Right renal pelvis (tissue), 4 donors: ENCODE measurements around the gene RYK. TPM values are rescaled to one million over a fixed set of nuclear protein-coding genes. Genes with fewer than 3 reads are reported as not detected.
A peak's percentile ranks its signal among the peaks of the same experiment; 100 is the strongest.
"Not testable (repeated sequence)": the region's sequence is repeated elsewhere in the genome, so short reads cannot be mapped to it uniquely, and the experiment has no call there.

ENCODE experiments used
- DNase-seq, 4 donors: peaks; one replicate each; pipeline ENCODE4 v3.0.0-alpha.2; 2013; ENCODE audit warnings: low read depth in 4 of 4, low spot score in 3 of 4, missing footprints in 1 of 4
- polyA plus RNA-seq, 4 donors: library from polyadenylated mRNA; unstranded; fragments of 120-200 nt; gene quantifications; one replicate each; pipeline ENCODE4 v1.2.1, GENCODE V29; 2013; ENCODE audit not compliant: insufficient read length in 4 of 4

Gene RYK
- polyA plus RNA-seq, 4 donors, result 82.2 to 104 (median 99.2) TPM

DNA sequence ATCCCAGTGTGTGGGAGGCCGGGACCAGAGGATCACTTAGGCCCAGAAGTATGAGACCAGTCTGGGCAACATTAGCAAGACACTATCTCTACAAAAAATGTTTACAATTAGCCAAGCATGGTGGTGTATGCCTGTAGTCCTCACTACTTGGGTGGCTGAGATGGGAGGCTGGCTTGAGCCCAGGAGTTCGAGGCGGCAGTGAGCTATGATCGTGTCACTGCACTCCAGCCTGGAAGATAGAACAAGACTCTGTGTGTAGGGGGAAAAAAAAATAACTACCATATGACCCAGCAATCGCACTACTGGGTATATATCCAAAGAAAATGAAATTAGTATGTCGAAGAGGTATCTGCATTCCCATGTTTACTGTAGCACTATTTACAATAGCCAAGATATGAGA lies 22.6 kb downstream of the RYK start:
- DNase-seq, result no peak

DNA sequence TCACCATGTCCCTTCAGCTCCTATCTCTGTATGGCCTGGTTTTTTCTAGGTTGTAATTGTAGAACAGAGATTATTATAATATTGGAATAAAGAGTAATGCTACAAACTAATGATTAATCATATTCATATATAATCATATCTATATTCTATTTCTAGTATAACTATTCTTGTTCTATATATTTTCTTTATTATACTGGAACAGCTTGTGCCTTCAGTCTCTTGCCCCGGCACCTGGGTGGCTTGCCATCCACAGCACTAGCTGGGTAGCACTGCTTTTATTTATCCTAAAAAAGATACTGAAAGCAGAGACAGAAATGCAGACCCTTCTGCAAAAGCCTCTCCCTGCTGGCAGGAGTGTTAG lies 25.9 kb downstream of the RYK start:
- DNase-seq, result not testable (repeated sequence)

DNA sequence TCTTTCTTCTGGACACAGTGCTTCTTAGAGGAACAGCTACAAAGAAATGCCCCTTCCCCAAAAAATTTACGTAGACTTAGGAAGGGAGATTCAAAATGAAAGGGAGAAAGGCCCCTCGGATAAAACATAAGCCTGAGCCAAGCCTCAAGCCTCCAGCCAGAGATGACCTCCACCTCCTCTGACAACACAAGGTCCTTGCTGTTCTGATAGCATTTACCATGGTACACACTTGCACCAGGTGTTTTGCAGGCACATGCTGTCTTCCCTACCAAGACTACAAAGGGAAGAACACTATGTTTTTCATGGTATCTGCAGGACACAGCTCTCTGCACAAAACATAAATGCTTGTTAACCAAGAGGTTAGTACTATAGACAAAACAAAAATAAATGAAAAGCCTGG lies 27.8 kb downstream of the RYK start:
- no peak for DNase-seq

DNA sequence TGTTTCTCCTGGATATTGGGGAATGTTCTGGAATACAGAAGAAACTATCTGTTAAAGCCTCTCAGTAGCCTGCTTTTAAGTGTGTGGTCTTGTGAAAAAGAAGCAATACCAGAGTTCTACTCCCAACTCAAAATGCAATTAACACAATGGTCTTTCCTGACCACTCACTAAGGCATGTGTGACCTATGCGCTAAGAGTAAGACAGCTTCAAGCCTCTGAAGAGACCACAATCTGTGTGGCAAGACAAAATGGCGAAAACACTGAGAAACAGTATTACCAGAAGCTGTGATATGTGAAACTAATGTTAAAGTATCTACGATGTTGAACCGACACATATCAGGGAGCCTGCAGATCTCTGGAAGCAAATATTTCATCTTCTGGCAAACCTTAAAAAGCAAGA lies 33.8 kb downstream of the RYK start:
- no peak for DNase-seq

DNA sequence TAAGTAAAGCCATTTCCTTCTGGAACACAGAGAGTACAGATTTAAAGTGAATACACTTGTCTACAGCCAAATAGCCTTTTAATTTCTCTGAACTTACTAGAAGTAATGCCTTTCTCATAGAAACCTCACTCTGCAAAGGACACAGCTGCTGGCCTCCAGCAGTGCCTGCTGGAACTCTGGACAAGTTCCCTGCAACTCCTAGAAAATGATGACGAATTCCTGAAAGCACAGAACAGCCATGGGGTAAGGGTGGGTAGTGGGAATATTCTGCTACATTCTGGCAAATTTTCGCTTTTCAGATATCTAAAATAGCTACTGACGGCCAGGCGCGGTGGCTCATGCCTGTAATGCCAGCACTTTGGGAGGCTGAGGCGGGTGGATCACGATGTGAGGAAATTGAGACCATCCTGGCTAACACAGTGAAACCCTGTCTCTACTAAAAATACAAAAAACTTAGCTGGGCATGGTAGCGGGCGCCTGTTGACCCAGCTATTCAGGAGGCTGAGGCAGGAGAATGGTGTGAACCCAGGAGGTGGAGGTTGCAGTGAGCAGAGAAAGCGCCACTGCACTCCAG lies 34.4 kb downstream of the RYK start:
- no peak for DNase-seq

DNA sequence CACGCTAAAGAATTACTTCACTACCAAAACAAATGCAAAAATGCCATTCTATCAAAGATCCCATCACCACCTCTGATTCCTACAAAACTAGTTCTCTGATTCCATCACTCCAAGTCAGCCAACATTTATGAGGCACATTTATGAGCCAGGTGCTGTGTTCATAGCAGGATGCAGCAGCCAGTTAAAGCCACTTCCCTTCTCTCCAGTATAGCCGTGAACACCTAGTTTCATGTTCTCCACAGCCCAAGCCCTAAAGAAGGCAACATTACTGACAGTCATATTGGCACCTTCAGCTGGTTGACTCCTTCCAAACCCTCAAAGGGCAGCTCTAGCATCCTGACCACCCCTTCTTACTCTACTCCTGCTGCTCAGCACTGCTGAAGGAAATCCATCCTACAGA lies 36.4 kb downstream of the RYK start:
- no peak for DNase-seq

DNA sequence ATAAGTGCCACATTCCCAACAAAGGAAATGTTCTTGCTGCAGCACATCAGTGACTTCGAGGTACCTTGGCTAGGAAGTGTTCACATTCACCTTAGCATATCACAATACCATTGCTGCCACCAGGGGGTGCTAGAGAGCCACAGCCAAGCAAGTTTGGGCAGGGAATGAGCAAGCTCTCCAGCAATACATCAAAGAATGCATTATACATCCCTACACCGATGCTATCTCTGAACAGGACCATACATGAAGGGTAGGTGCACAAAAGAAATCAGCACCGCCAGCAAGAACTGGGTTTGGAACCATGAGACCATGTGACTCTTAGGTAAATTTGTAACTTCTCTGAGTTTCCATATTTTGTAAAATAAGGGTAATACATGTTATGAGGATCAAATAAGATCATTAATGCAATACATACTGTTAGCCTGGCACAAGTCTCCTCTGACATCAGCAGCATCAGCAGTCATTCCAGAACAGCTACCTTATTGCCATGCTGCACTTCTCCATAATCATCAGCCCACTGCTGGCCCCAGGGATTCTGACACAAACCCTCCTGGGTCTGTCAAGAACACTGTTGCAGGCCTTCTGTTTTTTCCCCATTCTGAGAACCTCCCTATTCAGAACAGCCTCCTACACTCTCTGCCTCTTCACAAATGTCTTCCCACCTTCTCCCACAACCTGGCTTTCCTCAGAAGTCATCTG lies 37.5 kb downstream of the RYK start:
- DNase-seq, result peak; percentile 50 to 75 (median 64)

DNA sequence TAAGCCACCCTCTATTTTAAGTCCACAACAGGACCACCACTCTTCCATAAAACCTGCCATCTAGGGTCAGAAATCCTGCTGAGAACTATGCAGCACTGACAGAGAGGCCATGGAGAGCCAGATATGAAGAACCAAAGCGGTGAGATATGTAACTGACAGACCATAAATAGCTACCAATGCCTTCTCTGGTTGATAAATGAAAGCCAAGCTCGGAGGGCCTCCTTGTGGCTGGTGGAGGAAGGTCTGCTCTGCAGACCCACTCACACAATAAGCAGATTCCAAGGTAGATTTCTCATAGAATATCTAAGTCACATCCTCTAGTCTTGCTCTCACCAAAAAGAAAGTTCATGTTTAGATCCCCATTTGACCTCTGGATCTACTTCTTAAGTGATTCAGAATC lies 38.9 kb downstream of the RYK start:
- peak in 1 of 4 donors; percentile 5 for DNase-seq

DNA sequence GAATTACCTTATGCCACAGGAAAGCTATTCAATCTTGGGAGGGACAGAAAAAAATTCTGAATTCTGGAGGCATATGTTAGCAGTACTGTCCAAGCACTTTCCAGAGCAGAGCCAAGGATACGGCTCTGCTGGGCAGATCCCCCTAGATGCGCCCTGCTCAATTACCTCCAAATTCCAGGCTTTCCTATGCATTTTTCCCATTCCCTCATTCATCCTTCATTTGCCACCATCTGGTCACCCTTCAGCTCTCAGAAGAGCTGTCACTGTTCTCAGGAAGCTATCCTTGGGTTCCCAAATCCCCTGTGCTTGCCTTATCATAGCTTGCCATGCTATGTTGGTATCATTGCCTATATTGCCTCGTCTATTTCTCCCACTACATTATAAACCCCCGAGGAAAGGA lies 45.2 kb downstream of the RYK start:
- DNase-seq, result no peak

DNA sequence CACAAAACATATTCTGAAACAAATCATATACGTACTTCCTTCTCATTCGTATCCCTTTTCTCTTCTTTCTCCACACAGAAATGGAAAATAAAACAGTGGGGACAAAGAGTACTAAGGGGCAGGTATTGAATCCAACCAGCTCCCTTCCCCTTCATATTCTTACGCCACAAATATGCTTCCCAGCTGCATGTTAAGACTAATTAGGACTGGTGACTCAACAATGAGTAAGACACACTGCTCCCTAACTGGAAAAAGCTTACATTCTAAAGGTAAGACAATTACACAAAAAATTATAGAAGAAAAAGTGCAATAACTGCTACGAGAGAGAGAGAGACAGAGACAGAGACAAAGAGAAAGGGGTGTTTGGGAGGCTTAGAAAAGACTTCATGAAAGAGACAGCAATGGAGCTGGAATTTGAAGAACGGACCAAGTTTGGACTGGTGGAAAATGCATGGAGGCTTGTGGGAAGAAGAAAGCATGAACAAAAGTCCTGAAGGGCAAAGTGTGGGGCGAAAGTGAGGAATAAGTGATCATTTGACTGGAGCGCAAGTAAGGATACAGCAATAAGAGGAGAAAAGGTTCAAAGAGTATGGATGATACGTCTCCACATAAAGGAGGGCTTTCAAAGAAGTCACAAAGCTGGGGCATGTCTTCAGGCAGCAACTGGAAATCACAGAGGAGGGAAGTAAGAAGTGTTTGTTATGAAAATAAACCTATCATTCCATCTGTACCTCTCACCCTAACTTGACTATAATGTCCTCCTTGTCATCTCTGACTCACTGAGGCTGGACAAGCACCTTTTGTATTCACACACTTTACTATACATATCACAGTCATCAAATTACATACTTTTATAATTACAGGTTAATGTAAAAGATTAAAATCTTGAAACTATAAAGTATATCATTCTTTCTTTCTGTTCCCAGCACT lies 49.2 kb downstream of the RYK start:
- no peak for DNase-seq

DNA sequence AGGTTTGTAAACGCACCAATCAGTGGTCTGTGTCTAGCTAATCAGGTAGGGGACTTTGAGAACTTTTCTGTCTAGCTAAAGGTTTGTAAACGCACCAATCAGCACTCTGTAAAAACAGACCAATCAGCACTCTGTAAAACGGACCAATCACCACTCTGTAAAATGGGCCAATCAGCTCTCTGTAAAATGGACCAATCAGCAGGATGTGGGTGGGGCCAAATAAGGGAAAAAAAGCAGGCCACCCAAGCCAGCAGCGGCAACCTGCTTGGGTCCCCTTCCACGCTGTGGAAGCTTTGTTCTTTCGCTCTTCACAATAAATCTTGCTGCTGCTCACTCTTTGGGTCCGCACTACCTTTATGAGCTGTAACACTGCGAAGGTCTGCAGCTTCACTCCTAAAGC lies 50.8 kb downstream of the RYK start:
- not testable (repeated sequence) for DNase-seq

DNA sequence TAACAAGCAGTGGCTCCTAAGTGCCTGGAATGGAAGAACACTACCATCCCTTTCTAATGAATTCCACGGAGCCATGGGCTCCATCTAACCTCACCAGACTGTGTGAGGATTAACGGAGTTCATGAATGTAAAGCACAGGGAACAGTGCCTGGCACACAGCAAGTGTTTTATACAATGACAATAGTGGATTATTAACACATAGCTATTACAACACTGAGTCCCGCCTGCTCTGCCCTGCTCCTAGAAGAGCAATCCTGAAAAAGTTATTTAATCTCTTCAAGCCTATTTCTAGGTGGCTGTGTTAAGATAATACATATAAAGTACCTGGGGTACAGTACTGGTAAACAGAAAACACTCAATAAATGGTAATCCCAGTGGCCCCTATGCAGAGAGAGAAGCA lies 51.4 kb downstream of the RYK start:
- DNase-seq, result no peak

DNA sequence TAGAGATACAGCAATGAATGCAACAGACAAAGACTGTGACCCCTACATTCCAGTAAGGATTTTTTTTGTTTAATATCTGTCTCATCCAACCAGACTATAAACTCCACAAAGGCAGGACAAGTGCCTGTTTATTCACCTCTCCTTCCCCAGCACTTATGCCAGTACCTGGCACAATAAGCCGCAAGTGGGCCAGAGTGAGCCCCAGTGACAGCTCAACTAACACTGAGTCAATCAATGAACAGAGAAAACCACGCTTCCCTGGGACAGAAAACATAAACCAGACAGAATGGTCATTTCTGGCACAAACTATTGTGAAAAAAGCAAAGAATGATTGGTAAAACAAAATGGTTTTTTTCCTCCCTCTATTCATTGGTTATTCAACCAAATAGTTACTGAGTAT lies 52.2 kb downstream of the RYK start:
- no peak for DNase-seq

DNA sequence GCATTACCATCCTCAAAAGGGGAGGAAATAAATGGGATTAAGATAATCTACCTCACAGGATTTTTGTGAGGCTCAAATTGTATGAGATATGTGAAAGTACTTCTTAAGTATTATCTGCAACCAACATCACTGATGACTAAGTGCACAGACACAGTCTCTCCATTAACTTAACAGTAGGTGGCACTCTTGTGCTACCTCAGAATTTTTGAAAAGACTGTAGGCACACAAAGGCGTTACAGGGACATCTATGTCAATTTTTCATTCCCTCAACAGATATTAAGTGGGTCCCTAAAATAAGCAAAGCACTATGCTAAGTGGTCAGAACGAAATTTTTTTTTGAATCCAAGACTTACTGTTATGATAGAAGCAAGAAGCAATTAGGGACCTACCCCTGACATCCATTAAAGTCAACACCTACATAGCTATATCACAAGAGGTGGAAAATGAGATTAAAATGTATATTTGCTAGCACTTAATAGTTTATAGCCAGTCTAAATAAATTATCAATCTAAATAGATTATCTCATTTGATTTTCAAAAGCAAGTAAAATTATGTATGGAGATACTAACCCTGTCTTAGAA lies 52.9 kb downstream of the RYK start:
- peak in 3 of 4 donors; percentile 22 to 35 (median 25) for DNase-seq

DNA sequence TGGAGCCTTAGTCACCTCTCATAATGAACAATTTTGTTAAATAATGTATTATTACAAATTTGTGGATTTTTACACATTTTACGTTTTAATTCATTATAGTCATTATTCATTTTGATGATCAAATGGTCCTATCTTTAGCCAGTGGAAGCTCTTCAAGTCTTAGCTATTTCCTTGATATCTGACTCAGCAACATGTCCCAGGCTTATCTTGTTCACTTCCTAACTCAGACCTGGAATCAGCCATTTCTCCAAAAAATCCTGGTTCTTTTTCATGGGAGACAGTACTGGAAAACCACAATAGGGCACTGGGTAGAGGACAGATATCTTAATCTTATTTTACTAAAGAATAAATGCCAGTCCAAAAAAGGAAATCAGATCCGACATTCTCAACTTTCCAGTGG lies 56.4 kb downstream of the RYK start:
- no peak for DNase-seq

DNA sequence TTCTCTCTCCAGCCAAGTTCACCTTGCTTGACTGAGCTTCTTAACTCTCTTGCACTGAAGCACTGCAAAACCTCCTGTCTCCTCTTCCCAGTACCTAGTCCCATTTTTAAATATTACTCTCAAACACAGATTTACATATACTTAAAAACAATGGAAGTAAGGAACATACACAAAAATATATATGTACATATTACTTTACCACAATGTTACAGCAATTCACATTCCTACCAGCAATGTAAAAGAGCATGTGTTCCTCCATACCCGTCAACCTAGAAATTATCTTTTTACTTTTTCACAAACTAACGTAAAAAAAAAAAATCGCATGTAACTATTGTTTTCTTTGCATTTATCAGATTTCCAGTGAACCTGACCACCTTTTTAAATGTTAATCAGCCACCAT lies 60.4 kb downstream of the RYK start:
- no peak for DNase-seq

DNA sequence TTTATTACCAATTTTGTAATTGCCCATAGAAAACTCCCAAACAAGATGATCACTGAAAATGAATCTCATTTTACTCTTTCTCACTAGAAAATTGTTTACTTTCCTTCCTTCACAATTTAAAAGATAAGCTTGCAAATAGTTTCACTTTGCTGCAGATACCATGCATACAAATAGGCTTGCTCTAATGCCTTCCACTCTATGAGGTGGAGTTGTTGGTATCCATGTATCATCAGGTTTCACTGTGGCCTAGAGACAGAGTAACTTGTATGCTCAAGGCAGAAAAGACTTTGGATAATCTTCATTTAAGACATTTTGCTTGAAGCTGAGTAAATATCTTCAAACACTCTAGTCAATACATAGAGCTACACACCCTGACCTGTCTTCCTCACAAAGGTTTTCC lies 60.8 kb downstream of the RYK start:
- no peak for DNase-seq

DNA sequence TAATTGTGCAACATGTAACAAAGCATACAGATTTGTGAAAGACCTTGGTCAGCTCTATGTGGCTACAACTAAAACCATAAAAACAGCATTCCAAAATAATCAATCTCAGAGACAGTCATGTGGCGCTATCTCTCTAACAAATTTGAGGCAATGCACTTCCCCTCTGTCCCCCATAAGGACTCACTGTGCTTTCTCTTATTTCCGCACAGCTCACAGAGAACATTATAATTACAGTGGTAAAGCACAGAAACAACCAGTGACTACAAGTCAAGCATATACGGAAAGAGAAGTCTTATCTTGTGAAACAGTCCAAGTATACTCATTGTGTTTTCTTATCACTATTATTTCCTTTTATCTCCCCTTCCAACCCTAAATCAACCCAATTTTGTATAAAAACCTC lies 64.3 kb downstream of the RYK start:
- no peak for DNase-seq

DNA sequence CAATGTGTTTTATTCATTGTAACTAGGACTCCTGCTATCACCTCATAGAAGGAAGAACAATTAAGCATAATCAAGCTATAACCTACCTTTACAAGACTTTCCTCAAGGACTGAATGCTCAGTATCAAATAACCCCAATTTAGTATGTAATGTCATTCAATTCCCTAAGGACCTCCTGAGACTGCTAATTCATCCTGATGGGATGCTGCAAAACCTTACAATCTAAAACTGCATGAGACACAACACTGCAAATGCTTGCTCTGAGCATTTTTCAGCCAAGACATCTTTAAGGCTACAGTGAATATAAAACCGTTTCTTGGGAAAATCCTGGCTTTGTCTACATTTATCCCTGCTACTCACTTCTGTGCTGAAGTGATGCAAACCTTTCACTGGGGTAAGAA lies 69.9 kb downstream of the RYK start:
- DNase-seq, result no peak

DNA sequence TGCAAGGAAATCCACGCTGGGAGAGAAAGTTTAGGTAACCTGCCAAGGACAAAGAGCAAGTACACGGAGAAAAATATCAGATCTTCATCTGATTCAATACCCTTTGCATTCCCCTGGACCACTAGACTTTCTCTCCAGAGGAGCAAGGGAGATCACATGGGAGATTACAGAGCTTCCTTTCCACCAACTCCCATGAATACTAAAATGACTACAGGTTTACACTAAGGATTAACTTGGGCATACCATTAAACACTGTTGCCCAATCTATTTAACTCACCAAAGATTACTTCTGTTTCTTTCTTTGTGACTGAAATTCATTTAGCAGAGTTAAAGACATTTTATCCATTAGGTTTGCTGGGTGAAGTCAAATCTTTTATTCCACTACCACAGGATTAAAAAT lies 71.2 kb downstream of the RYK start:
- no peak for DNase-seq

DNA sequence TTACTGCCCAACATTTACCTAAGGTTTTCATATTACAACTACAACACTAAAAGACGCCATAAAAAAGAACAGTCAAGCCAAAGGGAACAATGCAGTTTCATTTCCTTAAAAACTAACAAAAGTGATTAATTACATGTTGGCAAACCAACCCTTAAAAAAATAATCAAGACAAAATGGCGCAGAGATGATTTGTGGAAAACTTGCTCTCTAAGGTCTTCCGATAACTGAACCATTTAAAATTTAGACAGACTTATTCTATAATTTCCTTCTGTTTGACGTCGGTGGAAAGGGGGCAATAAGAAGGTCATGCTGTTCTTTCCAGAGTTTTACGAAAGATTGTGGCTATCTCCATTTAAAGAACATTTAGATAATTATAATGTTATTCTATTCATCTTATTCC lies 87.6 kb downstream of the RYK start:
- DNase-seq, result peak in 1 of 4 donors; percentile 36
